HEK293 (cell line): ENCODE results near the gene RBM20.

Experiments
- CTCF ChIA-PET: fragments of 350-600 bp; formaldehyde crosslinking; extraction: SDS; loops from one replicate; lab custom pipeline; 2021; ENCODE audit warnings: antibody characterized with exemption; lab: Yijun Ruan, JAX
- POLR2A ChIA-PET: fragments of 300-600 bp; formaldehyde crosslinking; extraction: SDS; loops from one replicate; lab custom pipeline; 2020; ENCODE audit warnings: antibody characterized with exemption, inconsistent platforms; lab: Yijun Ruan, JAX
- H3K27ac ChIP-seq: fragments of 200-500 bp; sonication (Bioruptor generic); 2 replicates; pipeline ENCODE4 v1.5.1; 2014; ENCODE audit warnings: low read depth, low read length, control low read depth, inconsistent platforms; ENCODE audit errors: extremely low read depth
- H3K36me3 ChIP-seq, 2 experiments: fragments of 200-500 bp in 1 of 2; sonication (Bioruptor generic) in 1 of 2; 1 replicate in 1 of 2; 2 replicates in 1 of 2; pipeline ENCODE4 v1.5.1; 2014 to 2017; ENCODE audit warnings: inconsistent platforms in 2 of 2, low read length in 2 of 2; ENCODE audit not compliant: control insufficient read depth in 2 of 2, insufficient read depth in 1 of 2
- H3K4me1 ChIP-seq: fragments of 200-500 bp; sonication (Bioruptor generic); 2 replicates; pipeline ENCODE4 v1.5.1; 2014; ENCODE audit warnings: mild to moderate bottlenecking, low read length, inconsistent platforms; ENCODE audit not compliant: control insufficient read depth, insufficient read depth
- H3K4me3 ChIP-seq: 2 replicates; pipeline ENCODE4 v1.5.1; 2011; ENCODE audit warnings: low read depth, mild to moderate bottlenecking, control low read depth, low read length, moderate library complexity
- H3K9me3 ChIP-seq: fragments of 200-500 bp; sonication (Bioruptor generic); 2 replicates; pipeline ENCODE4 v1.5.1; 2014; ENCODE audit warnings: low read depth, low read length, inconsistent platforms; ENCODE audit not compliant: control insufficient read depth, insufficient read depth
- AEBP2 ChIP-seq: fragments of 450-650 bp; formaldehyde crosslinking; IDR thresholded peaks from 2 replicates; pipeline ENCODE4 v1.5.1; 2016; ENCODE audit warnings: missing biosample characterization, missing genetic modification characterization, borderline replicate concordance
- PRDM1 ChIP-seq: fragments of 450-650 bp; formaldehyde crosslinking; IDR thresholded peaks from 2 replicates; pipeline ENCODE4; 2016; ENCODE audit warnings: missing biosample characterization, missing genetic modification characterization
- PRDM6 ChIP-seq: fragments of 450-650 bp; formaldehyde crosslinking; IDR thresholded peaks from 2 replicates; pipeline ENCODE4 v1.5.1; 2017; ENCODE audit warnings: missing biosample characterization, missing genetic modification characterization
- ZBTB17 ChIP-seq: fragments of 450-650 bp; formaldehyde crosslinking; IDR thresholded peaks from 2 replicates; pipeline ENCODE4 v1.5.1; 2016; ENCODE audit warnings: missing biosample characterization, missing genetic modification characterization
- ZNF112 ChIP-seq: fragments of 450-650 bp; formaldehyde crosslinking; IDR thresholded peaks from 2 replicates; pipeline ENCODE4 v1.5.0; 2017; ENCODE audit warnings: missing biosample characterization, missing genetic modification characterization
- ZNF248 ChIP-seq: fragments of 450-650 bp; formaldehyde crosslinking; IDR thresholded peaks from 2 replicates; pipeline ENCODE4 v1.5.1; 2017; ENCODE audit warnings: missing biosample characterization, missing genetic modification characterization
- ZNF341 ChIP-seq: fragments of 450-650 bp; formaldehyde crosslinking; IDR thresholded peaks from 2 replicates; pipeline ENCODE4; 2016; ENCODE audit warnings: low read depth, missing biosample characterization, missing genetic modification characterization
- ZNF548 ChIP-seq: fragments of 450-650 bp; formaldehyde crosslinking; IDR thresholded peaks from 2 replicates; pipeline ENCODE4 v1.5.1; 2016; ENCODE audit warnings: missing biosample characterization, missing genetic modification characterization
- TF ChIP-seq, protein P1 (sequence below): fragments of 450-650 bp; formaldehyde crosslinking; optimal IDR thresholded peaks from 2 replicates; pipeline ENCODE3; 2016; ENCODE audit warnings: missing biosample characterization, mild to moderate bottlenecking, missing genetic modification characterization
- TF ChIP-seq, protein P2 (sequence below): fragments of 450-650 bp; formaldehyde crosslinking; IDR thresholded peaks from 2 replicates; pipeline ENCODE4 v1.5.1; 2017; ENCODE audit warnings: missing biosample characterization, missing genetic modification characterization

Gene RBM20

DNA sequence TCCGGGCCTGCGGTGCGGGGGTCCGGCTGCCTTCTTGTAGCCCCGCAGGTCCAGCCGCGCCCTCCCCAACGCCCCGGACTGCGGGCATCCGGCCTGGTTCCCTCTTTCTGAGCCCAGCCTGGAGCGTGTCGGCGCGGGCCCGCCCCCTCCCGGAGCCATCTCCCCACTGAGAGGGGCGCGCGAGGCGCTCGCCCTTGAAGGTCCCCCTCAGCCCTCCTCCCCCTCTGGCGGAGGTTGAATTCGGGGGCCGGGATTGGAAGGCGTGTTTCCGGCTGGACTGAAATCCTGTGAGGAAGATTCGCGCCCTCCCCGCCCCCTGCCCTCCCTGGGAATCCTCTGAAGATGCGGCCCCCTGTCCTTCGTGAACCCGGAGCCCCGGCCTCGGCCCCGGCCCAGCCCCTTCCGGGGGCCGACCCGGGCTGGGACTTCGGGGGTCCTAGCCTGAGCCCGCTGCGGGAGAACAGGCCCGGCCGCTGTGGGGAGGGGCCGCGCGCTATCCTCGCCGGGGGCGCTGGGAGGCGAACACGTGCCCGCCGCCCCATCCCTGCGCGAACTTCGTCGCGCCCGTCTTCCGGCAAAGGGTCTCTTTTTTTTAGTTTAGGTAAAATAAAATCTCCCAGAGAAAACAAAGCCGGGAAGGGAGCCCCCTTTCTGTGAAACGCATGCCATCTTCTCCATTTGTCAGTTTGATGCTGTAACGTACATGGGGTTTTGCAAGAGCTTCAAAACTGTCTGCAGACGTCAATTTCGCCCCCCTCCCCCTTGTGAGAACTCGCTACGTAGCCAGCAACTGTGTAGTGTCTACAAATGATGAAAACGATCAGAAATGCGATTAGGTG lies 228.2 kb downstream of the RBM20 start (continued):
- TF ChIP-seq, protein P1, sequence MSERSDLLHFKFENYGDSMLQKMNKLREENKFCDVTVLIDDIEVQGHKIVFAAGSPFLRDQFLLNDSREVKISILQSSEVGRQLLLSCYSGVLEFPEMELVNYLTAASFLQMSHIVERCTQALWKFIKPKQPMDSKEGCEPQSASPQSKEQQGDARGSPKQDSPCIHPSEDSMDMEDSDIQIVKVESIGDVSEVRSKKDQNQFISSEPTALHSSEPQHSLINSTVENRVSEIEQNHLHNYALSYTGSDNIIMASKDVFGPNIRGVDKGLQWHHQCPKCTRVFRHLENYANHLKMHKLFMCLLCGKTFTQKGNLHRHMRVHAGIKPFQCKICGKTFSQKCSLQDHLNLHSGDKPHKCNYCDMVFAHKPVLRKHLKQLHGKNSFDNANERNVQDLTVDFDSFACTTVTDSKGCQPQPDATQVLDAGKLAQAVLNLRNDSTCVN (tag by site-specific recombination): peak; percentile 90

- Histone ChIP-seq H3K9me3 (no peaks in the 10 kb centered on the region), H3K36me3 (peaks cover 15 to 22% of the 10 kb centered on the region in 2 experiments), H3K27ac (peak overlapping the region; percentile 84), H3K4me3 (peak overlapping the region; percentile 84), H3K4me1 (peaks cover 10% of the 10 kb centered on the region)
- POLR2A ChIA-PET: interaction anchor here (0.5 to 1.0 kb wide), 2 partner anchors 46 to 69 kb away, joined by 4 read pairs; partner anchors contain the start of genes BBIP1 and SHOC2
- CTCF ChIA-PET: interaction anchor here (0.6 to 1.0 kb wide), 10 partner anchors 15 to 263 kb away, joined by 3 to 5 read pairs (median 3); no protein-coding TSS in a partner anchor
- TF ChIP-seq ZNF248 (tag by site-specific recombination): no peak
- no peak for TF ChIP-seq AEBP2 (tag by site-specific recombination)
- peak; percentile 84 for TF ChIP-seq PRDM6 (tag by site-specific recombination)
Observed at GRCh38 chr10:110872984-110873923, 229.1 kb downstream of the RBM20 start.

GRCh38 chr10:110873951-110874350 lies 229.8 kb downstream of the RBM20 start:
- no peaks in the 10 kb centered on the region for H3K9me3 ChIP-seq
- no peak overlapping the region for H3K27ac ChIP-seq
- CTCF ChIA-PET: interaction anchor here (0.7 to 1.0 kb wide), 2 partner anchors 207 to 263 kb away, joined by 3 to 4 read pairs; no protein-coding TSS in a partner anchor
- peaks cover 10% of the 10 kb centered on the region for H3K4me1 ChIP-seq
- peaks cover 22 to 29% of the 10 kb centered on the region in 2 experiments for H3K36me3 ChIP-seq
- TF ChIP-seq, protein P2, sequence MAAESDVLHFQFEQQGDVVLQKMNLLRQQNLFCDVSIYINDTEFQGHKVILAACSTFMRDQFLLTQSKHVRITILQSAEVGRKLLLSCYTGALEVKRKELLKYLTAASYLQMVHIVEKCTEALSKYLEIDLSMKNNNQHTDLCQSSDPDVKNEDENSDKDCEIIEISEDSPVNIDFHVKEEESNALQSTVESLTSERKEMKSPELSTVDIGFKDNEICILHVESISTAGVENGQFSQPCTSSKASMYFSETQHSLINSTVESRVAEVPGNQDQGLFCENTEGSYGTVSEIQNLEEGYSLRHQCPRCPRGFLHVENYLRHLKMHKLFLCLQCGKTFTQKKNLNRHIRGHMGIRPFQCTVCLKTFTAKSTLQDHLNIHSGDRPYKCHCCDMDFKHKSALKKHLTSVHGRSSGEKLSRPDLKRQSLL (tag by site-specific recombination): no peak
- TF ChIP-seq ZNF112 (tag by site-specific recombination) (no peak), PRDM1 (tag by site-specific recombination) (0 out of 2 replicates have a peak, but pooled peaks have one; percentile 55), ZBTB17 (peak; percentile 86), ZNF548 (no peak), ZNF341 (tag by site-specific recombination) (peak; percentile 36; the same call in 1 of the 2 replicates)
- TF ChIP-seq, all 188 proteins: peak for 3
- POLR2A ChIA-PET: no interaction called here
- peak overlapping the region; percentile 84 for H3K4me3 ChIP-seq
